Mesenchymal stem cell (in vitro differentiated cells and primary cell): ENCODE results near the gene ALG9.

Experiments used
- DNase-seq: peaks from one replicate; pipeline ENCODE4 v3.0.0-alpha.2; 2013
- H2AFZ ChIP-seq: one replicate; pipeline ENCODE4 v1.6.1; 2013; ENCODE audit warnings: low read depth, mild to moderate bottlenecking, control low read depth, inconsistent platforms, low read length, moderate library complexity
- H2AK5ac ChIP-seq: 2 replicates; pipeline ENCODE4 v1.6.1; 2013; ENCODE audit warnings: low read length, moderate library complexity, mild to moderate bottlenecking, inconsistent platforms; ENCODE audit not compliant: severe bottlenecking
- H2BK120ac ChIP-seq: one replicate; pipeline ENCODE4 v1.6.1; 2013; ENCODE audit warnings: low read depth, mild to moderate bottlenecking, inconsistent platforms, low read length, moderate library complexity
- H2BK12ac ChIP-seq, 2 experiments: one replicate each; pipeline ENCODE4 v1.6.1; 2013; ENCODE audit warnings: inconsistent platforms in 2 of 2, low read length in 2 of 2, mild to moderate bottlenecking in 2 of 2, moderate library complexity in 2 of 2, control low read depth in 1 of 2
- H2BK15ac ChIP-seq: one replicate; pipeline ENCODE4 v1.6.1; 2013; ENCODE audit warnings: mild to moderate bottlenecking, low read depth, inconsistent platforms; ENCODE audit not compliant: poor library complexity, severe bottlenecking
- H2BK5ac ChIP-seq: 2 replicates; pipeline ENCODE4 v1.6.1; 2013; ENCODE audit warnings: low read depth, mild to moderate bottlenecking, low read length, control low read depth, inconsistent platforms; ENCODE audit not compliant: poor library complexity, severe bottlenecking
- H3K14ac ChIP-seq, 2 experiments: one replicate each; pipeline ENCODE4 v1.6.1; 2013; ENCODE audit warnings: inconsistent platforms in 2 of 2, low read length in 2 of 2, control low read depth in 1 of 2, mild to moderate bottlenecking in 1 of 2, moderate library complexity in 1 of 2
- H3K18ac ChIP-seq, 2 experiments: one replicate each; pipeline ENCODE4 v1.6.1; 2013; ENCODE audit warnings: inconsistent platforms in 2 of 2, low read length in 2 of 2, control low read depth in 1 of 2, low read depth in 1 of 2, mild to moderate bottlenecking in 1 of 2
- H3K23ac ChIP-seq, 2 experiments: one replicate each; pipeline ENCODE4 v1.6.1; 2013; ENCODE audit warnings: inconsistent platforms in 2 of 2, low read length in 2 of 2, mild to moderate bottlenecking in 2 of 2, moderate library complexity in 2 of 2, control low read depth in 1 of 2
- H3K27ac ChIP-seq: 2 replicates; pipeline ENCODE4 v1.5.1; 2013; ENCODE audit warnings: mild to moderate bottlenecking, moderate library complexity, low read length, control low read depth, inconsistent platforms; ENCODE audit not compliant: poor library complexity, severe bottlenecking
- H3K27me3 ChIP-seq, 2 experiments: 2 replicates each; pipeline versions ENCODE4 v1.6.1 to v1.7.0; 2013; ENCODE audit warnings: low read length in 2 of 2, mild to moderate bottlenecking in 2 of 2, moderate library complexity in 2 of 2, control low read depth in 1 of 2, inconsistent platforms in 1 of 2; ENCODE audit not compliant: control insufficient read depth in 1 of 2, insufficient read depth in 1 of 2
- H3K36me3 ChIP-seq, 2 experiments: 2 replicates each; pipeline versions ENCODE4 v1.6.1 to v1.7.0; 2013; ENCODE audit warnings: low read length in 2 of 2, control low read depth in 1 of 2, inconsistent platforms in 1 of 2, low read depth in 1 of 2, mild to moderate bottlenecking in 1 of 2; ENCODE audit not compliant: insufficient read depth in 2 of 2, control insufficient read depth in 1 of 2
- H3K4ac ChIP-seq, 2 experiments: one replicate each; pipeline ENCODE4 v1.6.1; 2013; ENCODE audit warnings: inconsistent platforms in 2 of 2, low read length in 2 of 2, mild to moderate bottlenecking in 2 of 2, moderate library complexity in 2 of 2, control low read depth in 1 of 2, low read depth in 1 of 2
- H3K4me1 ChIP-seq: 2 replicates; pipeline ENCODE4 v1.6.1; 2013; ENCODE audit warnings: low read depth, low read length, control low read depth; ENCODE audit not compliant: control insufficient read depth, insufficient read depth
- H3K4me2 ChIP-seq: 2 replicates; pipeline ENCODE4 v1.6.1; 2013; ENCODE audit warnings: low read length, mild to moderate bottlenecking, inconsistent platforms; ENCODE audit not compliant: poor library complexity, severe bottlenecking
- H3K4me3 ChIP-seq, 2 experiments: 2 replicates each; pipeline versions ENCODE4 v1.5.1 to v1.7.0; 2013; ENCODE audit warnings: low read length in 2 of 2, mild to moderate bottlenecking in 2 of 2, control low read depth in 1 of 2, low read depth in 1 of 2; ENCODE audit not compliant: insufficient read depth in 1 of 2
- H3K79me1 ChIP-seq: replicated peaks from 2 replicates; pipeline ENCODE4 v1.6.1; 2013; ENCODE audit warnings: mild to moderate bottlenecking, control low read depth, low read length, inconsistent platforms; ENCODE audit not compliant: poor library complexity, severe bottlenecking
- H3K9ac ChIP-seq: 2 replicates; pipeline ENCODE4 v1.7.0; 2013; ENCODE audit warnings: mild to moderate bottlenecking, low read length, moderate library complexity
- H3K9me3 ChIP-seq: 2 replicates; pipeline ENCODE4 v1.7.0; 2013; ENCODE audit warnings: mild to moderate bottlenecking, low read length; ENCODE audit not compliant: control insufficient read depth
- H4K8ac ChIP-seq: one replicate; pipeline ENCODE4 v1.6.1; 2013; ENCODE audit warnings: inconsistent platforms, mild to moderate bottlenecking, low read length, moderate library complexity
- H4K91ac ChIP-seq: one replicate; pipeline ENCODE4 v1.6.1; 2013; ENCODE audit warnings: mild to moderate bottlenecking, low read length, inconsistent platforms
- WGBS: methylation state at CpG from one replicate; pipeline ENCODE4 v1.1.7; 2013; ENCODE audit warnings: mixed read lengths; 5-methylcytosine and 5-hydroxymethylcytosine counted together

The ALG9 gene

DNA sequence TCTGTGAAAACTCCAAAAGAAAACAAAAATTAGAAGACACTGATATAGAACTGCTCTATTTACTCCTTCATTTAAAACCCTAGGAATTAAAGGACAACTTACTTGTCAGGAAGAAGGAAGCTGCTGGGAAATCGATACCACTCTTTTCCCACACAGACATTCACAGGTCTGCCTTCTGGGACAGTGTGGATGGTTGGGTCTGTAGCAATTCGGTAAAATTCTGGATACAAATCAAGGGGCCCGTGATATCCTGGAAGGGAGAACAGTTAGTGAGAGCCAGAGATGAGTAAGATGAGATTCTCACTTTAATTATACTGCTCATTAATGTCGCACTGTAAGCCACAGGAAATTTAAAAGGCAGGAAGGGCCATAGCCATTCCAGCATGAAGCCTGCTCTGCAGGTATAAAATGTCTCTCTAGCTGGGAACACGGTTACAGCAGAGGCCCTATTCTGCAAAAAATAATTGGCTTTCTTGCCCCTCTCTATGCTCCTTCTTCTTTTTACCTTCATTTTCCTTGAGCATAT, 34.0 kb downstream of the ALG9 start:
- H3K4me3 ChIP-seq, result no peak overlapping the region
- H3K36me3 ChIP-seq, result peaks cover 0 to 18% of the 10 kb centered on the region in 2 experiments
- H3K4me1 ChIP-seq, result peaks cover 2% of the 10 kb centered on the region
- H2BK12ac ChIP-seq, result no peak overlapping the region
- no peak overlapping the region for H2BK15ac ChIP-seq
- no peak overlapping the region for H2BK5ac ChIP-seq
- H3K4ac ChIP-seq, result no peak overlapping the region
- no peak overlapping the region for H3K18ac ChIP-seq
- H3K9ac ChIP-seq, result peak overlapping the region; percentile 20
- H2AK5ac ChIP-seq, result peak overlapping the region; percentile 70
- no peak overlapping the region for H3K27ac ChIP-seq
- no peak overlapping the region for H4K8ac ChIP-seq
- H2AFZ ChIP-seq, result no peak overlapping the region
- no peak overlapping the region for H3K14ac ChIP-seq
- no peaks in the 10 kb centered on the region for H3K27me3 ChIP-seq
- H3K23ac ChIP-seq, result no peak overlapping the region
- 95% methylated on average over 4 of the region's 5 CpGs for WGBS
- no peak overlapping the region for H2BK120ac ChIP-seq
- H3K79me1 ChIP-seq, result peaks cover 7% of the 10 kb centered on the region
- no peaks in the 10 kb centered on the region for H3K9me3 ChIP-seq
- DNase-seq, result no peak
- H4K91ac ChIP-seq, result no peak overlapping the region
- H3K4me2 ChIP-seq, result no peak overlapping the region

DNA sequence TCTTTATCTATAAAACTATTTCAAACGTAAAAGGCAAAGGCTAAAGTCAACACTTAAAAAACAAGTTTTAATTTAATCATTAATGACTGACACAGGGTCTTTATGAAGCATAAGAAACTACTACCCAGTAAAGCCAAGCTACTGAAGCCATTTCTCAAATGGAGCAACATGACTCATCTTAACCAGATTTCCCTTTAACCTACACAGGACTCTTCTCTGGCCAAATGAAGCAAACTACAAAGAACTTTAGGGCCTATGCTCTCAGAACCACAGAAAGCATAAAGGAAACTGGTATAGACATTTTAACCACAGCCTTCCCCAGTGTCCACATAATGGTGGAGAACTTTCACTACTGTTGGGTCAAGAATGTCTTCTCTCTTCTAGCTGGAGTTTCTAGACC, 34.7 kb downstream of the ALG9 start:
- H2AK5ac ChIP-seq, result no peak overlapping the region

DNA sequence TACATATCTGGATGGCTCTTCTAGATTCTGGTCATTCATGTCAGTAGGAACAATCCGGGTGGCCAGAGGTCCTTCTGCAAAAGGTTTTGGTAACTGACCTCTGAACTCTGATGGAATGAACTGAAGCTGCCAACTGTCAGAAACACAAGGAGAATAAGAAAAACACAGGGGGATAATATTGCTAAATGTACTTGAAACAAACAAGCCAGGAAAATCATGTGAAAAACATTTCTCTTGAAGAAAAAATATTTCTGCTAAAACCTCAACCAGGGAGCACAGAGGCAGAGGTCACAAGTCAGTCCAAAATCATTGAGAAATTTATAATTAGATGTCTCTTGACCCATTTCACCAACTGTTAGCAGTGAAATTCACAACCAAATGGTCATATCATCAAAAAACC, 35.2 kb downstream of the ALG9 start:
- Histone ChIP-seq H3K27me3 (no peaks in the 10 kb centered on the region), H2BK15ac (no peak overlapping the region), H3K4me3 (no peak overlapping the region), H3K4ac (no peak overlapping the region), H2BK5ac (no peak overlapping the region), H3K79me1 (peaks cover 7% of the 10 kb centered on the region), H4K8ac (no peak overlapping the region), H2AFZ (no peak overlapping the region), H3K36me3 (peaks cover 2 to 21% of the 10 kb centered on the region in 2 experiments), H3K4me2 (no peak overlapping the region), H2BK12ac (no peak overlapping the region), H3K14ac (no peak overlapping the region), H4K91ac (no peak overlapping the region), H3K4me1 (peaks cover 2% of the 10 kb centered on the region), H3K23ac (no peak overlapping the region), H2AK5ac (no peak overlapping the region), H3K9me3 (no peaks in the 10 kb centered on the region), H2BK120ac (no peak overlapping the region), H3K18ac (no peak overlapping the region), H3K9ac (no peak overlapping the region), H3K27ac (no peak overlapping the region)
- 76% methylated on average over 1 of the region's 1 CpG for WGBS
- no peak for DNase-seq

More for the DNA sequence above, 34.7 kb downstream of the ALG9 start:
- H4K8ac ChIP-seq, result no peak overlapping the region
- H2BK15ac ChIP-seq, result no peak overlapping the region
- no peak overlapping the region for H2AFZ ChIP-seq
- H3K79me1 ChIP-seq, result peaks cover 7% of the 10 kb centered on the region
- H2BK12ac ChIP-seq, result no peak overlapping the region
- no peak overlapping the region for H3K4me3 ChIP-seq
- no peak overlapping the region for H3K4ac ChIP-seq
- H3K4me2 ChIP-seq, result no peak overlapping the region
- H3K27ac ChIP-seq, result peak overlapping the region; percentile 56
- peaks cover 0 to 18% of the 10 kb centered on the region in 2 experiments for H3K36me3 ChIP-seq
- peak overlapping the region; percentile 20 for H3K9ac ChIP-seq
- no peaks in the 10 kb centered on the region for H3K9me3 ChIP-seq
- no peak overlapping the region for H2BK120ac ChIP-seq
- H4K91ac ChIP-seq, result no peak overlapping the region
- H3K27me3 ChIP-seq, result no peaks in the 10 kb centered on the region
- H3K23ac ChIP-seq, result no peak overlapping the region
- H3K14ac ChIP-seq, result no peak overlapping the region
- peak; percentile 32 for DNase-seq
- WGBS, result 100% methylated on average over 1 of the region's 1 CpG
- H3K4me1 ChIP-seq, result peaks cover 2% of the 10 kb centered on the region
- H2BK5ac ChIP-seq, result no peak overlapping the region
- no peak overlapping the region for H3K18ac ChIP-seq

DNA sequence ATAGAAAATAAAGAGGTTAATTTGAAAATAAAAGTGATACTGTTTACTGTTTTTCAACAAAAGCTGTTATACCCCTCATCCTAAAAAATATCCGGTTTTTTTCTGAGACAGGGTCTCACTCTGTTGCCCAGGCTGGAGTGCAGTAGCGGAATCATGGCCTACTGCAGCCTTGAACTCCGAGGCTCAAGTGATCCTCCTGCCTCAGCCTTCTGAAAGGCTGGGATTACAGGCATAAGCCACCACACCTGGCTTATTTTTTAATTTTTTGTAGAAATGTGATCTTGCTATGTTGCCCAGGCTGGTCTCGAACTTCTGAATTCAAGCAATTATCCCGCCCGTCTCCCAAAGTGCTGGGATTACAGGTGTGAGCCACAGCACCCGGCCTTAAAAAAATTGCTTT, 35.7 kb downstream of the ALG9 start:
- H3K4ac ChIP-seq, result no peak overlapping the region
- no peak overlapping the region for H2BK5ac ChIP-seq
- no peaks in the 10 kb centered on the region for H3K9me3 ChIP-seq
- H3K4me1 ChIP-seq, result peaks cover 2% of the 10 kb centered on the region
- no peak overlapping the region for H3K27ac ChIP-seq
- H3K23ac ChIP-seq, result no peak overlapping the region
- H2BK12ac ChIP-seq, result no peak overlapping the region
- H4K91ac ChIP-seq, result no peak overlapping the region
- H3K14ac ChIP-seq, result no peak overlapping the region
- H3K4me3 ChIP-seq, result no peak overlapping the region
- H2AK5ac ChIP-seq, result no peak overlapping the region
- no peak overlapping the region for H3K9ac ChIP-seq
- peaks cover 7% of the 10 kb centered on the region for H3K79me1 ChIP-seq
- H3K4me2 ChIP-seq, result no peak overlapping the region
- no peak overlapping the region for H2AFZ ChIP-seq
- H3K27me3 ChIP-seq, result no peaks in the 10 kb centered on the region
- DNase-seq, result no peak
- H3K36me3 ChIP-seq, result peaks cover 5 to 22% of the 10 kb centered on the region in 2 experiments
- H4K8ac ChIP-seq, result no peak overlapping the region
- H2BK15ac ChIP-seq, result no peak overlapping the region
- no peak overlapping the region for H3K18ac ChIP-seq
- 97% methylated on average over 6 of the region's 7 CpGs for WGBS
- no peak overlapping the region for H2BK120ac ChIP-seq
